ENCODE results near the gene ZFPM1. TPM values are rescaled to one million over a fixed set of nuclear protein-coding genes. Genes with fewer than 3 reads are reported as not detected.

The ZFPM1 gene
- total RNA-seq, 6 experiments from 2014 or later = 4.5 to 6.4 (median 5.1) TPM

GRCh38 chr16:88538366-88539060 lies 85.4 kb downstream of the ZFPM1 start:
- Mint-ChIP-seq H3K4me3 (no peak overlapping the region), H3K27ac (no peak overlapping the region), H3K9me3 (peaks cover 19% of the 10 kb centered on the region), H3K4me1 (ENCODE audit: low read depth) (peaks cover 6% of the 10 kb centered on the region; the same call in 1 of the 2 replicates), H3K36me3 (ENCODE audit: low read depth) (peaks cover 14% of the 10 kb centered on the region), H3K27me3 (ENCODE audit: insufficient read depth) (peaks cover 19% of the 10 kb centered on the region)
- no peak for DNase-seq
- no peak for TF ChIP-seq CTCF (IDR thresholded peaks at IDR 0.05)

GRCh38 chr16:88539261-88539651 lies 86.2 kb downstream of the ZFPM1 start:
- peaks cover 26% of the 10 kb centered on the region for H3K9me3 Mint-ChIP-seq
- no peak overlapping the region for H3K4me3 Mint-ChIP-seq
- peaks cover 6% of the 10 kb centered on the region; the same call in 1 of the 2 replicates for H3K4me1 Mint-ChIP-seq (ENCODE audit: low read depth)
- peaks cover 17% of the 10 kb centered on the region for H3K36me3 Mint-ChIP-seq (ENCODE audit: low read depth)
- no peak for TF ChIP-seq CTCF (IDR thresholded peaks at IDR 0.05)
- peaks cover 26% of the 10 kb centered on the region for H3K27me3 Mint-ChIP-seq (ENCODE audit: insufficient read depth)
- no peak overlapping the region for H3K27ac Mint-ChIP-seq
- no peak for DNase-seq

GRCh38 chr16:88539652-88540345 lies 86.7 kb downstream of the ZFPM1 start:
- Mint-ChIP-seq H3K27ac (no peak overlapping the region), H3K27me3 (ENCODE audit: insufficient read depth) (peaks cover 26% of the 10 kb centered on the region), H3K4me3 (no peak overlapping the region), H3K36me3 (ENCODE audit: low read depth) (peaks cover 17% of the 10 kb centered on the region), H3K9me3 (peaks cover 30% of the 10 kb centered on the region), H3K4me1 (ENCODE audit: low read depth) (peaks cover 6% of the 10 kb centered on the region; the same call in 1 of the 2 replicates)
- DNase-seq = no peak
- peak; percentile 17; the same call in 1 of the 2 replicates for TF ChIP-seq CTCF (IDR thresholded peaks at IDR 0.05)

- TF ChIP-seq CTCF (IDR thresholded peaks at IDR 0.05) = no peak
- H3K9me3 Mint-ChIP-seq = peaks cover 36% of the 10 kb centered on the region
- DNase-seq = no peak
- peaks cover 17% of the 10 kb centered on the region for H3K36me3 Mint-ChIP-seq (ENCODE audit: low read depth)
- H3K4me1 Mint-ChIP-seq (ENCODE audit: low read depth) = peaks cover 6% of the 10 kb centered on the region; the same call in 1 of the 2 replicates
- H3K27me3 Mint-ChIP-seq (ENCODE audit: insufficient read depth) = peaks cover 31% of the 10 kb centered on the region
- no peak overlapping the region for H3K27ac Mint-ChIP-seq
- no peak overlapping the region for H3K4me3 Mint-ChIP-seq
Observed at GRCh38 chr16:88540346-88540977, 87.4 kb downstream of the ZFPM1 start.

GRCh38 chr16:88541831-88542616 lies 88.9 kb downstream of the ZFPM1 start:
- no peak for DNase-seq
- Mint-ChIP-seq H3K4me1 (ENCODE audit: low read depth) (no peaks in the 10 kb centered on the region), H3K27me3 (ENCODE audit: insufficient read depth) (peaks cover 42% of the 10 kb centered on the region), H3K4me3 (no peak overlapping the region), H3K27ac (no peak overlapping the region), H3K36me3 (ENCODE audit: low read depth) (peaks cover 17% of the 10 kb centered on the region), H3K9me3 (peaks cover 36% of the 10 kb centered on the region)
- no peak for TF ChIP-seq CTCF (IDR thresholded peaks at IDR 0.05)
